Measurements from ENCODE around the gene HPD. TPM values are rescaled to one million over a fixed set of nuclear protein-coding genes. Genes with fewer than 3 reads are reported as not detected.

The HPD gene
- total and polyA plus RNA-seq, 2 of the 4 experiments (the other 2 are of a cell fraction) = 0.15 to 0.18 TPM

DNA sequence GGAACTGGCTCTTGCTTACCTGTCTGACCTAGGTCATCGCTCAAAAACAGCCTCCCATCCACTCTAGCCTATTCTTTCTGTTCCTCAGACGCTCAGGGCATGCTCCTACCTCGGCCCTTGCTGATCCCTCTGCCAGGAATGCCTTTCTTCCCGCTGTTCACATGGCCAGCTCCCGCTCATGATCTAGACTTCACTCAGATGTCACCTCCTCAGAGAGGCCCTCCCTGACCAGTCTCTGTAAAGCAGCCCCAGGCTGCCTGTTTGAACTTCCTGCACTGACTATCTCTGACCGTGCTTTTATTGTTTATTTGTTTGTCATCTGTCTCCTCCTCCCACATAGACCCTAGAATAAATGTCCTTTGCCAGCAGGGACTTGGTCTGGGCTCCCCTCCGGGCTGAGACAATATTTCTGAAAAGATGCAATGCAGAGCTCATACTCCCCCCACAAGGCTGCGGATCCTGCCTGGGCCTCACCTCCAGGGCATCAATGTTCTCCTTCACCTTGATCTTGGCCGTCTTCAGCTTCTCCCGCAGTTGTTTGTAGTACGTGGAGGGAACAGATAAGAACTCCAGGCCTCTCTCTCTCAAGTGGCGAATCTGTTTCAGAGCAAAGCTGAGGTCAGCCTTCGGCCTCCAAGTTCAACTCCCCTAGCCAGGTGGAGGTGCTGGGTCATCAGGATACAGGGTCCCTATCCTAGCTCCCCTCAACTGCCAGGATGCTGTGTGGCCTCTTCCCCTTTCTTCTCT is 15.2 kb downstream of the HPD start:
- BruUV-seq (replicated peaks) = no TSS peak
- H4K20me1 ChIP-seq (ENCODE audit: insufficient read depth, low read length) = no peaks in the 10 kb centered on the region
- H2AK5ac ChIP-seq (ENCODE audit: low read depth, low read length) = no peak overlapping the region
- no peak overlapping the region for H3K4me3 ChIP-seq (ENCODE audit: insufficient read depth, low read depth, low read length)
- no peak overlapping the region for H3K9ac ChIP-seq (ENCODE audit: low read depth, low read length)
- H3K36me3 ChIP-seq (ENCODE audit: control insufficient read depth, insufficient read depth, low read length) = no peaks in the 10 kb centered on the region
- H3K14ac ChIP-seq (replicated peaks; ENCODE audit: low read depth, low read length) = 0 out of 2 replicates have a peak overlapping the region, but pooled peaks have one; percentile 2
- ATAC-seq (ENCODE audit: low read depth) (no peak), DNase-seq (no peak)
- H4K91ac ChIP-seq (ENCODE audit: insufficient read depth, low read depth, low read length) = no peak overlapping the region
- CTCF ChIA-PET = interaction anchor here (1.8 kb wide), 1 partner anchor 49 kb away, joined by 5 read pairs; no protein-coding TSS in a partner anchor
- H2BK5ac ChIP-seq (ENCODE audit: low read depth, low read length, poor library complexity, severe bottlenecking) = no peak overlapping the region
- intact Hi-C loops (cut with micrococcal nuclease) = no loop called here
- dilution Hi-C loops (cut with HindIII; ENCODE audit: low sequenced_read_pairs, unreplicated experiment) = no loop called here
- H3K4ac ChIP-seq (ENCODE audit: low read depth, low read length) = no peak overlapping the region
- no peak overlapping the region for H2BK120ac ChIP-seq (ENCODE audit: low read depth, low read length)
- H2BK15ac ChIP-seq (ENCODE audit: low read depth, low read length) = no peak overlapping the region
- TF ChIP-seq, protein P1, sequence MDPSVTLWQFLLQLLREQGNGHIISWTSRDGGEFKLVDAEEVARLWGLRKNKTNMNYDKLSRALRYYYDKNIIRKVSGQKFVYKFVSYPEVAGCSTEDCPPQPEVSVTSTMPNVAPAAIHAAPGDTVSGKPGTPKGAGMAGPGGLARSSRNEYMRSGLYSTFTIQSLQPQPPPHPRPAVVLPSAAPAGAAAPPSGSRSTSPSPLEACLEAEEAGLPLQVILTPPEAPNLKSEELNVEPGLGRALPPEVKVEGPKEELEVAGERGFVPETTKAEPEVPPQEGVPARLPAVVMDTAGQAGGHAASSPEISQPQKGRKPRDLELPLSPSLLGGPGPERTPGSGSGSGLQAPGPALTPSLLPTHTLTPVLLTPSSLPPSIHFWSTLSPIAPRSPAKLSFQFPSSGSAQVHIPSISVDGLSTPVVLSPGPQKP (IDR thresholded peaks at IDR 0.05; ENCODE audit: borderline replicate concordance, low read depth, low read length) = no peak
- no peak for TF ChIP-seq MAFK (IDR thresholded peaks at IDR 0.05; ENCODE audit: low read depth, low read length)
- no peak for TF ChIP-seq MAZ (IDR thresholded peaks at IDR 0.05; ENCODE audit: borderline replicate concordance, low read depth, low read length)
- TF ChIP-seq, protein P2, sequence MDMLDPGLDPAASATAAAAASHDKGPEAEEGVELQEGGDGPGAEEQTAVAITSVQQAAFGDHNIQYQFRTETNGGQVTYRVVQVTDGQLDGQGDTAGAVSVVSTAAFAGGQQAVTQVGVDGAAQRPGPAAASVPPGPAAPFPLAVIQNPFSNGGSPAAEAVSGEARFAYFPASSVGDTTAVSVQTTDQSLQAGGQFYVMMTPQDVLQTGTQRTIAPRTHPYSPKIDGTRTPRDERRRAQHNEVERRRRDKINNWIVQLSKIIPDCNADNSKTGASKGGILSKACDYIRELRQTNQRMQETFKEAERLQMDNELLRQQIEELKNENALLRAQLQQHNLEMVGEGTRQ (IDR thresholded peaks at IDR 0.05; ENCODE audit: low read depth, low read length) = no peak
- TF ChIP-seq NFE2L2 (IDR thresholded peaks at IDR 0.05; ENCODE audit: low read depth, low read length) = no peak
- TF ChIP-seq, protein P3, sequence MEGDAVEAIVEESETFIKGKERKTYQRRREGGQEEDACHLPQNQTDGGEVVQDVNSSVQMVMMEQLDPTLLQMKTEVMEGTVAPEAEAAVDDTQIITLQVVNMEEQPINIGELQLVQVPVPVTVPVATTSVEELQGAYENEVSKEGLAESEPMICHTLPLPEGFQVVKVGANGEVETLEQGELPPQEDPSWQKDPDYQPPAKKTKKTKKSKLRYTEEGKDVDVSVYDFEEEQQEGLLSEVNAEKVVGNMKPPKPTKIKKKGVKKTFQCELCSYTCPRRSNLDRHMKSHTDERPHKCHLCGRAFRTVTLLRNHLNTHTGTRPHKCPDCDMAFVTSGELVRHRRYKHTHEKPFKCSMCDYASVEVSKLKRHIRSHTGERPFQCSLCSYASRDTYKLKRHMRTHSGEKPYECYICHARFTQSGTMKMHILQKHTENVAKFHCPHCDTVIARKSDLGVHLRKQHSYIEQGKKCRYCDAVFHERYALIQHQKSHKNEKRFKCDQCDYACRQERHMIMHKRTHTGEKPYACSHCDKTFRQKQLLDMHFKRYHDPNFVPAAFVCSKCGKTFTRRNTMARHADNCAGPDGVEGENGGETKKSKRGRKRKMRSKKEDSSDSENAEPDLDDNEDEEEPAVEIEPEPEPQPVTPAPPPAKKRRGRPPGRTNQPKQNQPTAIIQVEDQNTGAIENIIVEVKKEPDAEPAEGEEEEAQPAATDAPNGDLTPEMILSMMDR (conservative IDR thresholded peaks at IDR 0.05; ENCODE audit: low read depth, low read length) = no peak
- TF ChIP-seq POLR2A (IDR thresholded peaks at IDR 0.05; ENCODE audit: low read depth, low read length) = no peak
- H3K18ac ChIP-seq (ENCODE audit: low read depth, low read length) = no peak overlapping the region
- no peak overlapping the region for H3K27ac ChIP-seq (ENCODE audit: insufficient read depth, low read length)
- no peak overlapping the region for H3K23ac ChIP-seq (ENCODE audit: low read depth, low read length)
- H3K79me1 ChIP-seq (ENCODE audit: low read depth in 1 of 2, low read length in 2 of 2) = peaks cover 0 to 8% of the 10 kb centered on the region in 2 experiments; a peak in 2 of 4 replicates
- no peak overlapping the region for H2BK20ac ChIP-seq (ENCODE audit: low read depth, low read length)
- no peak overlapping the region for H3K4me2 ChIP-seq (ENCODE audit: low read depth, low read length)
- 34% methylated on average over 4 of the region's 13 CpGs; no CpG with 5 or more reads in 1 of the 2 experiments for WGBS, 2 experiments (ENCODE audit: extremely low coverage in 2 of 2, insufficient read length in 1 of 2)
- POLR2A ChIA-PET (ENCODE audit: unreplicated experiment) = no interaction called here
- H4K8ac ChIP-seq (ENCODE audit: low read depth in 2 of 2, low read length in 2 of 2) = no peak overlapping the region
- H3K9me3 ChIP-seq (ENCODE audit: control insufficient read depth, insufficient read depth, low read length) = no peaks in the 10 kb centered on the region
- H3K56ac ChIP-seq (ENCODE audit: extremely low read depth, insufficient read depth, low read length) = no peak overlapping the region
- in situ Hi-C loops (cut with MboI; ENCODE audit: low sequenced_read_pairs) = no loop called here
- no peaks in the 10 kb centered on the region for H3K27me3 ChIP-seq (ENCODE audit: control insufficient read depth, insufficient read depth, low read length)
- H3K9me1 ChIP-seq (ENCODE audit: insufficient read depth, low read length) = no peaks in the 10 kb centered on the region
- H4K5ac ChIP-seq (ENCODE audit: low read depth, low read length) = no peak overlapping the region
- 0 out of 2 replicates have a peak, but pooled peaks cover 2% of the 10 kb centered on the region for H3K4me1 ChIP-seq (ENCODE audit: control insufficient read depth, insufficient read depth, low read length)
- H2AFZ ChIP-seq (replicated peaks; ENCODE audit: low read length, poor library complexity) = peak overlapping the region; percentile 70
- peak overlapping the region; percentile 15 for H2AK9ac ChIP-seq (replicated peaks; ENCODE audit: low read depth, low read length, poor library complexity)
